Measurements from ENCODE around the gene CLSTN2.

CLSTN2 gene

GRCh38 chr3:139928708-139929505 lies 6.1 kb upstream of the CLSTN2 start:
- H3K4me3 ChIP-seq (ENCODE audit: low read depth, low read length), result no peak overlapping the region
- TF ChIP-seq, protein P1, sequence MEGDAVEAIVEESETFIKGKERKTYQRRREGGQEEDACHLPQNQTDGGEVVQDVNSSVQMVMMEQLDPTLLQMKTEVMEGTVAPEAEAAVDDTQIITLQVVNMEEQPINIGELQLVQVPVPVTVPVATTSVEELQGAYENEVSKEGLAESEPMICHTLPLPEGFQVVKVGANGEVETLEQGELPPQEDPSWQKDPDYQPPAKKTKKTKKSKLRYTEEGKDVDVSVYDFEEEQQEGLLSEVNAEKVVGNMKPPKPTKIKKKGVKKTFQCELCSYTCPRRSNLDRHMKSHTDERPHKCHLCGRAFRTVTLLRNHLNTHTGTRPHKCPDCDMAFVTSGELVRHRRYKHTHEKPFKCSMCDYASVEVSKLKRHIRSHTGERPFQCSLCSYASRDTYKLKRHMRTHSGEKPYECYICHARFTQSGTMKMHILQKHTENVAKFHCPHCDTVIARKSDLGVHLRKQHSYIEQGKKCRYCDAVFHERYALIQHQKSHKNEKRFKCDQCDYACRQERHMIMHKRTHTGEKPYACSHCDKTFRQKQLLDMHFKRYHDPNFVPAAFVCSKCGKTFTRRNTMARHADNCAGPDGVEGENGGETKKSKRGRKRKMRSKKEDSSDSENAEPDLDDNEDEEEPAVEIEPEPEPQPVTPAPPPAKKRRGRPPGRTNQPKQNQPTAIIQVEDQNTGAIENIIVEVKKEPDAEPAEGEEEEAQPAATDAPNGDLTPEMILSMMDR (IDR thresholded peaks at IDR 0.05; ENCODE audit: low read depth, low read length), result no peak
- H3K9me3 ChIP-seq (ENCODE audit: severe bottlenecking), result no peaks in the 10 kb centered on the region
- H3K27ac ChIP-seq, result no peak overlapping the region
- DNase-seq, result no peak
- H3K27me3 ChIP-seq (ENCODE audit: insufficient read depth, low read depth, severe bottlenecking), result no peaks in the 10 kb centered on the region
- H3K36me3 ChIP-seq, result no peaks in the 10 kb centered on the region

DNA sequence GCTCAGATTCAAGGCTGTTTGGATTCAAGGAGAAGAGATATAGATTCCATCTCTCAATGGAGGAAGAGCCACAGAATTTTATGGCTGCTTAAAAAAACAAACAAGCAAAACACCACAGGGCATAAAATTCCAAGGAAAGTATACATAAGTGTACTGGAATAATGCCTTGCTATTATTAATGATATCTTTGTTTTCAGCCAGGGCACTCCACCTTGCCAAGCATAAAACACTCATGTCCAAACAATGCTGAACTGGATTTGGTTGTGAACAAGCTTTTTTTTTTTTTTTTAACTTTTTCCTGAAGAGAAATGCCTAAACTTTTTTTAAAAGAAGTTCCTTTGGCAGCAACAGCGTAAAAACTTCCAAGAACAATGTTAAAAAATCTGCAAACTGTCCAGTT lies 4.8 kb upstream of the CLSTN2 start:
- no peaks in the 10 kb centered on the region for H3K36me3 ChIP-seq
- no peak for DNase-seq
- TF ChIP-seq, protein P1 (IDR thresholded peaks at IDR 0.05; ENCODE audit: low read depth, low read length), result no peak

GRCh38 chr3:139933766-139934165 lies 1.2 kb upstream of the CLSTN2 start:
- DNase-seq, result no peak
- Histone ChIP-seq H3K4me3 (ENCODE audit: low read depth, low read length) (no peak overlapping the region), H3K27me3 (ENCODE audit: insufficient read depth, low read depth, severe bottlenecking) (no peaks in the 10 kb centered on the region), H3K9me3 (ENCODE audit: severe bottlenecking) (no peaks in the 10 kb centered on the region), H3K27ac (no peak overlapping the region), H3K36me3 (no peaks in the 10 kb centered on the region)
- TF ChIP-seq, protein P1 (IDR thresholded peaks at IDR 0.05; ENCODE audit: low read depth, low read length), result no peak

More for the DNA sequence above, 4.8 kb upstream of the CLSTN2 start:
- H3K27me3 ChIP-seq (ENCODE audit: insufficient read depth, low read depth, severe bottlenecking), result no peaks in the 10 kb centered on the region
- H3K27ac ChIP-seq, result no peak overlapping the region
- H3K9me3 ChIP-seq (ENCODE audit: severe bottlenecking), result no peaks in the 10 kb centered on the region
- H3K4me3 ChIP-seq (ENCODE audit: low read depth, low read length), result no peak overlapping the region

GRCh38 chr3:139934613-139935015 lies 371 bp upstream of the CLSTN2 start:
- H3K36me3 ChIP-seq, result no peaks in the 10 kb centered on the region
- peak; percentile 91 for DNase-seq
- peak overlapping the region; percentile 84 for H3K4me3 ChIP-seq (ENCODE audit: low read depth, low read length)
- no peaks in the 10 kb centered on the region for H3K9me3 ChIP-seq (ENCODE audit: severe bottlenecking)
- TF ChIP-seq, protein P1 (IDR thresholded peaks at IDR 0.05; ENCODE audit: low read depth, low read length), result peak; percentile 95
- peak overlapping the region; percentile 58 for H3K27ac ChIP-seq
- H3K27me3 ChIP-seq (ENCODE audit: insufficient read depth, low read depth, severe bottlenecking), result no peaks in the 10 kb centered on the region

GRCh38 chr3:139935866-139936817 lies 1.2 kb downstream of the CLSTN2 start:
- Histone ChIP-seq H3K27me3 (ENCODE audit: insufficient read depth, low read depth, severe bottlenecking) (no peaks in the 10 kb centered on the region), H3K27ac (no peak overlapping the region), H3K4me3 (ENCODE audit: low read depth, low read length) (peak overlapping the region; percentile 84), H3K9me3 (ENCODE audit: severe bottlenecking) (no peaks in the 10 kb centered on the region), H3K36me3 (no peaks in the 10 kb centered on the region)
- TF ChIP-seq, protein P1 (IDR thresholded peaks at IDR 0.05; ENCODE audit: low read depth, low read length), result no peak
- DNase-seq, result peak; percentile 53

All from WERI-Rb-1 (cell line).